Esophagus squamous epithelium (tissue), 5 donors: Measurements from ENCODE around the gene CEP128. TPM values are rescaled to one million over a fixed set of nuclear protein-coding genes. Genes with fewer than 3 reads are reported as not detected.

Experiments used
- DNase-seq: peaks from one replicate; lab custom pipeline; 2025; lab: John Stamatoyannopoulos, UW
- H3K27ac ChIP-seq, 4 donors: fragments of 200-600 bp; sonication (generic); one replicate each; pipeline ENCODE4 v1.5.1; 2016 to 2019; ENCODE audit warnings: mild to moderate bottlenecking in 1 of 4
- H3K27me3 ChIP-seq, 4 donors: fragments of 200-600 bp; sonication (generic); 1 replicate in 3 of 4; 2 replicates in 1 of 4; pipeline versions ENCODE4 v1.5.1 to v1.6.0; 2017 to 2021; ENCODE audit warnings: antibody characterized with exemption in 1 of 4
- H3K36me3 ChIP-seq, 3 donors: fragments of 200-600 bp; sonication (generic); one replicate each; pipeline ENCODE4 v1.5.1; 2016 to 2019
- H3K4me1 ChIP-seq, 3 donors: fragments of 200-600 bp; sonication (generic); one replicate each; pipeline ENCODE4 v1.5.1; 2017 to 2019
- H3K4me3 ChIP-seq, 4 donors: fragments of 200-600 bp; sonication (generic); 1 replicate in 3 of 4; 2 replicates in 1 of 4; pipeline ENCODE4 v1.5.1; 2016 to 2019; ENCODE audit warnings: mild to moderate bottlenecking in 2 of 4, moderate library complexity in 1 of 4
- H3K9me3 ChIP-seq, 3 donors: fragments of 200-600 bp; sonication (generic); one replicate each; pipeline ENCODE4 v1.5.1; 2016 to 2019
- CTCF ChIP-seq, 6 experiments: fragments of 450-650 bp in 4 of 6; fragments of 200-600 bp in 2 of 6; sonication (generic) in 2 of 6; IDR thresholded peaks; one replicate each; pipeline ENCODE4 v1.5.1; 2016 to 2019; ENCODE audit warnings: antibody characterized with exemption in 6 of 6, mild to moderate bottlenecking in 4 of 6, moderate library complexity in 4 of 6
- POLR2A ChIP-seq, 4 donors: fragments of 450-650 bp; IDR thresholded peaks; one replicate each; pipeline ENCODE4 v1.6.1; 2017; ENCODE audit warnings: antibody characterized with exemption in 4 of 4, mild to moderate bottlenecking in 4 of 4, moderate library complexity in 3 of 4
- WGBS, 2 donors: methylation state at CpG; one replicate each; pipeline ENCODE4 v1.1.5; 2018; 5-methylcytosine and 5-hydroxymethylcytosine counted together
- intact Hi-C: fragments of 100-400 bp; cut with DNase I; formaldehyde crosslinking; loops from one replicate; pipeline ENCODE4 v1.15.0; 2022
- total RNA-seq, 4 donors: library from RNA; depleted of rRNA; stranded (reverse); fragments of >200 nt; gene quantifications; one replicate each; pipeline ENCODE4 v1.1.0, GENCODE V29; 2016
- donor health status: DM: yes; HTN: yes; CAD: no.

CEP128 gene
- total RNA-seq, 4 donors from 2014 or later: 2.0 to 12.6 (median 5.4) TPM

- TF ChIP-seq POLR2A (IDR thresholded peaks at IDR 0.05) (no peak), CTCF (IDR thresholded peaks at IDR 0.05) (no peak)
- no peak overlapping the region for H3K27ac ChIP-seq
- peaks cover 0 to 9% (median 0%) of the 10 kb centered on the region in 3 donors for H3K36me3 ChIP-seq
- WGBS, 2 donors: 53 to 74% methylated on average over 2 of the region's 2 CpGs
- intact Hi-C loops: no loop called here
- no peaks in the 10 kb centered on the region for H3K4me1 ChIP-seq
- peaks cover 0 to 13% (median 9%) of the 10 kb centered on the region in 3 donors for H3K9me3 ChIP-seq
- H3K4me3 ChIP-seq: no peak overlapping the region
- no peak for DNase-seq
- H3K27me3 ChIP-seq: no peaks in the 10 kb centered on the region
Observed at GRCh38 chr14:80872645-80873044, 68.9 kb downstream of the CEP128 start.

DNA sequence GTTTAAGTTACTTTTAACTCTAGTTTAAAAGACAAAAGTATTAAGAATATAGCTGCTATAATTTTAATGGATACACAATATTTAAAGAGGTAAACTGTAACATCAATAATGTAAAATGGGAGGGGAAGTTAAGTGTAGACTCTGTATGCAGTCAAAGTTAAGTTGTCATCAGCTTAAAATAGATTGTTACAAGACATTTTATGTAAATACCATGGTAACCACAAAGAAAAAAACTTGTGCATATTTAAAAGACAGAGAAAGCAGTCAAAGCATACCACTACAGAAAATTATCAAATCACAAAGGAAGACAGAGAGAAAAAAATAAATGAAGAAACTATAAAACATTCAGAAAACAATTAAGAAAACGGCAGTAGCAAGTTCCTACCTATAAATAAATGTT, 73.3 kb downstream of the CEP128 start:
- Histone ChIP-seq H3K27me3 (no peaks in the 10 kb centered on the region), H3K4me1 (no peaks in the 10 kb centered on the region), H3K36me3 (no peaks in the 10 kb centered on the region), H3K4me3 (no peak overlapping the region), H3K27ac (no peak overlapping the region), H3K9me3 (peaks cover 0 to 17% (median 16%) of the 10 kb centered on the region in 3 donors)
- TF ChIP-seq CTCF (IDR thresholded peaks at IDR 0.05) (no peak), POLR2A (IDR thresholded peaks at IDR 0.05) (no peak)
- intact Hi-C loops: no loop called here
- 83 to 91% methylated on average over 1 of the region's 1 CpG for WGBS, 2 donors
- no peak for DNase-seq

DNA sequence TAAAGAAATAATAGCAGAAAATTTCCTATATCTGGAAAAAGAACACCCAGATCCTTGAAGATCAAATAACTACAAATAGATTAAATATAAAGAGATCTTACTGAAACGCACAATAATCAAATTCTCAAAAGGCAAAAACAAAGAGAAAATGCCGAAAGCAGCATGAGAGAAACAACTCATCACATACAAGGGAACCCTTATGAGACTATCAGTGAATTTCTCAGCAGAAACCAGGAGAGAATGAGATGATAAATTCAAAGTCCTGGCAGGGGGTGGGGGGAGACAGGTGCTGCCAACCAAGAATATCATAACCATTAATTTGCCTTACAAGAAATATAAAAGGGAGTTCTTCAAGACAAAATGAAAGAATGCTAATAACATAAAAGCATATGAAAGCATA, 73.7 kb downstream of the CEP128 start:
- 95 to 98% methylated on average over 2 of the region's 2 CpGs for WGBS, 2 donors
- Histone ChIP-seq H3K4me3 (no peak overlapping the region), H3K9me3 (peaks cover 0 to 17% (median 16%) of the 10 kb centered on the region in 3 donors), H3K4me1 (no peaks in the 10 kb centered on the region), H3K27me3 (no peaks in the 10 kb centered on the region), H3K27ac (no peak overlapping the region), H3K36me3 (no peaks in the 10 kb centered on the region)
- TF ChIP-seq POLR2A (IDR thresholded peaks at IDR 0.05): no peak
- TF ChIP-seq CTCF (IDR thresholded peaks at IDR 0.05): no peak
- intact Hi-C loops: no loop called here
- no peak for DNase-seq

DNA sequence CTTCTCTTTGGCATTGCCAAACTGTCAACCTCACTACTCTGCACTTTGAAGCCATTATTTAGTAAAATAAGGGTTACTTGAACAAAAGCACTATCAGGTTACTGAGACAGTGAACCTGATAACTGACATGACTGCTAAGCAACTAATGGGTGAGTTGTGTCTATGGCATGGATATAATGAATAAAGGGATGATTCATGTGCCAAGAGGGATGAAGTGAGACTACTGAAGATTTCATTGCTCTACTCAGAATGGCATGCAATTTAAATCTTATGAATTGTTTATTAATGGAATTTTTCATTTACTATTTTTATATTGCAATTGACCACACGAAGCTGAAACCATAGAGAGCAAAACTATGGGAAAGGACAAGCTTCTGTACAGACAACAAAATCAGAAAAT, 74.4 kb downstream of the CEP128 start:
- no peak for DNase-seq
- WGBS, 2 donors: 0 to 63% methylated on average over 1 of the region's 1 CpG
- intact Hi-C loops: no loop called here
- TF ChIP-seq POLR2A (IDR thresholded peaks at IDR 0.05) (no peak), CTCF (IDR thresholded peaks at IDR 0.05) (no peak)
- Histone ChIP-seq H3K4me3 (no peak overlapping the region), H3K27ac (no peak overlapping the region), H3K4me1 (no peaks in the 10 kb centered on the region), H3K36me3 (no peaks in the 10 kb centered on the region), H3K27me3 (no peaks in the 10 kb centered on the region), H3K9me3 (peaks cover 0 to 17% (median 16%) of the 10 kb centered on the region in 3 donors)

- no peaks in the 10 kb centered on the region for H3K27me3 ChIP-seq
- H3K4me3 ChIP-seq: no peak overlapping the region
- DNase-seq: no peak
- peaks cover 0 to 17% (median 16%) of the 10 kb centered on the region in 3 donors for H3K9me3 ChIP-seq
- H3K36me3 ChIP-seq: no peaks in the 10 kb centered on the region
- intact Hi-C loops: no loop called here
- no peak overlapping the region for H3K27ac ChIP-seq
- H3K4me1 ChIP-seq: no peaks in the 10 kb centered on the region
- TF ChIP-seq CTCF (IDR thresholded peaks at IDR 0.05): no peak
- no peak for TF ChIP-seq POLR2A (IDR thresholded peaks at IDR 0.05)
- WGBS, 2 donors: 87 to 88% methylated on average over 2 of the region's 2 CpGs
Observed at GRCh38 chr14:80865565-80865964, 76.0 kb downstream of the CEP128 start.
